ENCODE results near the gene GALNT10.

Gene GALNT10

GRCh38 chr5:154325566-154325965 lies 135.0 kb downstream of the GALNT10 start:
- no peak for DNase-seq (ENCODE audit: low spot score)

- no peak for DNase-seq (ENCODE audit: low spot score)
These were observed 138.5 kb downstream of the GALNT10 start for GRCh38 chr5:154329062-154329461.

- no peak for DNase-seq (ENCODE audit: low spot score)
These were observed 139.0 kb downstream of the GALNT10 start for GRCh38 chr5:154329519-154330040.

GRCh38 chr5:154330097-154330667 lies 139.6 kb downstream of the GALNT10 start:
- DNase-seq (ENCODE audit: low spot score), result no peak

- DNase-seq (ENCODE audit: low spot score), result no peak
These were observed 140.7 kb downstream of the GALNT10 start for GRCh38 chr5:154331232-154331631.

GRCh38 chr5:154331924-154332323 lies 141.4 kb downstream of the GALNT10 start:
- no peak for DNase-seq (ENCODE audit: low spot score)

- no peak for DNase-seq (ENCODE audit: low spot score)
These were observed 141.9 kb downstream of the GALNT10 start for GRCh38 chr5:154332451-154332850.

GRCh38 chr5:154333016-154333415 lies 142.5 kb downstream of the GALNT10 start:
- DNase-seq (ENCODE audit: low spot score), result no peak

GRCh38 chr5:154334406-154335064 lies 144.0 kb downstream of the GALNT10 start:
- DNase-seq (ENCODE audit: low spot score), result no peak

GRCh38 chr5:154335065-154335448 lies 144.5 kb downstream of the GALNT10 start:
- no peak for DNase-seq (ENCODE audit: low spot score)

GRCh38 chr5:154341620-154342019 lies 151.1 kb downstream of the GALNT10 start:
- no peak for DNase-seq (ENCODE audit: low spot score)

- DNase-seq (ENCODE audit: low spot score), result no peak
These were observed 151.7 kb downstream of the GALNT10 start for GRCh38 chr5:154342211-154342610.

GRCh38 chr5:154342963-154343362 lies 152.4 kb downstream of the GALNT10 start:
- no peak for DNase-seq (ENCODE audit: low spot score)

GRCh38 chr5:154344461-154344860 lies 153.9 kb downstream of the GALNT10 start:
- no peak for DNase-seq (ENCODE audit: low spot score)

- DNase-seq (ENCODE audit: low spot score), result no peak
These were observed 154.9 kb downstream of the GALNT10 start for GRCh38 chr5:154345255-154345952.

GRCh38 chr5:154346427-154346826 lies 155.9 kb downstream of the GALNT10 start:
- DNase-seq (ENCODE audit: low spot score), result no peak

- no peak for DNase-seq (ENCODE audit: low spot score)
These were observed 159.2 kb downstream of the GALNT10 start for GRCh38 chr5:154349626-154350264.

- no peak for DNase-seq (ENCODE audit: low spot score)
These were observed 160.6 kb downstream of the GALNT10 start for GRCh38 chr5:154351141-154351540.

- DNase-seq (ENCODE audit: low spot score), result no peak
These were observed 161.0 kb downstream of the GALNT10 start for GRCh38 chr5:154351566-154351965.

GRCh38 chr5:154352960-154353548 lies 162.5 kb downstream of the GALNT10 start:
- no peak for DNase-seq (ENCODE audit: low spot score)

- no peak for DNase-seq (ENCODE audit: low spot score)
These were observed 164.6 kb downstream of the GALNT10 start for GRCh38 chr5:154355129-154355611.

GRCh38 chr5:154356020-154356655 lies 165.6 kb downstream of the GALNT10 start:
- DNase-seq (ENCODE audit: low spot score), result no peak
